HepG2 (cell line): ENCODE measurements around the gene KATNBL1. TPM values are rescaled to one million over a fixed set of nuclear protein-coding genes. Genes with fewer than 3 reads are reported as not detected.

Experiments
- ELK4 ChIP-seq: sonication (generic); formaldehyde crosslinking; IDR thresholded peaks from 2 replicates; pipeline ENCODE4 v1.9.0; 2021; ENCODE audit warnings: missing genetic modification reagents, borderline replicate concordance
- GTF3A ChIP-seq: sonication (generic); formaldehyde crosslinking; conservative IDR thresholded peaks from 2 replicates; pipeline ENCODE4 v1.4.0; 2020; ENCODE audit warnings: mild to moderate bottlenecking, missing genetic modification reagents
- JDP2 ChIP-seq: sonication (generic); formaldehyde crosslinking; IDR thresholded peaks from 2 replicates; pipeline ENCODE4 v1.8.1; 2022; ENCODE audit warnings: missing genetic modification reagents, borderline replicate concordance
- KMT2A ChIP-seq: sonication (generic); formaldehyde crosslinking; IDR thresholded peaks from 2 replicates; pipeline ENCODE4 v1.4.0; 2020; ENCODE audit warnings: missing genetic modification reagents
- MEF2D ChIP-seq: sonication (generic); formaldehyde crosslinking; IDR thresholded peaks from 2 replicates; pipeline ENCODE4 v1.5.1; 2020; ENCODE audit warnings: mild to moderate bottlenecking, missing genetic modification reagents
- MLX ChIP-seq: IDR thresholded peaks from 2 replicates; pipeline ENCODE4 v1.6.1; 2016
- MLXIP ChIP-seq: sonication (generic); formaldehyde crosslinking; IDR thresholded peaks from 2 replicates; pipeline ENCODE4 v1.9.0; 2021; ENCODE audit warnings: missing genetic modification reagents, borderline replicate concordance
- SMC3 ChIP-seq: IDR thresholded peaks from 2 replicates; pipeline ENCODE4 v1.6.1; 2011; ENCODE audit warnings: low read length, improper control_type of control experiment
- SOX13 ChIP-seq, 3 experiments: fragments of 450-650 bp in 1 of 3; sonication (generic) in 1 of 3; formaldehyde crosslinking in 1 of 3; IDR thresholded peaks in 2 of 3; conservative IDR thresholded peaks in 1 of 3; 2 replicates each; pipeline versions ENCODE4 v1.5.0 to v1.6.1; 2016 to 2020; ENCODE audit warnings: antibody characterized with exemption in 1 of 3, mild to moderate bottlenecking in 1 of 3, missing compliant biosample characterization in 1 of 3, missing genetic modification reagents in 1 of 3, moderate library complexity in 1 of 3
- ZFP37 ChIP-seq: sonication (generic); formaldehyde crosslinking; IDR thresholded peaks from 2 replicates; pipeline ENCODE4 v1.4.0; 2020; ENCODE audit warnings: missing genetic modification reagents, borderline replicate concordance
- ZFYVE20 ChIP-seq: sonication (generic); formaldehyde crosslinking; IDR thresholded peaks from 2 replicates; pipeline ENCODE4 v1.8.0; 2023; ENCODE audit warnings: low read depth, mild to moderate bottlenecking, moderate library complexity, missing genetic modification reagents, borderline replicate concordance
- ZNF235 ChIP-seq: sonication (generic); formaldehyde crosslinking; IDR thresholded peaks from 2 replicates; pipeline ENCODE4 v1.8.1; 2023; ENCODE audit warnings: mild to moderate bottlenecking, missing genetic modification reagents, borderline replicate concordance
- ZNF891 ChIP-seq: sonication (generic); formaldehyde crosslinking; IDR thresholded peaks from 2 replicates; pipeline ENCODE4 v1.5.0; 2020; ENCODE audit warnings: mild to moderate bottlenecking, missing genetic modification reagents
- polyA plus RNA-seq, 8 experiments: library from polyadenylated mRNA; depleted of rRNA in 3 of 8; stranded (reverse) in 7 of 8; unstranded in 1 of 8; fragments of >200 nt; fragmentation: Illumina TruSeq in 4 of 8; extraction: Trizol in 4 of 8; gene quantifications; 2 replicates each; pipeline versions ENCODE4 v1.2.1 to v1.2.3, GENCODE V29; 2011 to 2016; ENCODE audit warnings: low read depth in 4 of 8, missing spikeins in 1 of 8, mixed read lengths in 1 of 8; ENCODE audit not compliant: insufficient read depth in 1 of 8
- total RNA-seq, 5 experiments: library from RNA; depleted of rRNA; stranded (reverse); fragments of >200 nt; fragmentation: Illumina TruSeq; extraction: Trizol; gene quantifications; 2 replicates each; pipeline ENCODE4 v1.2.3, GENCODE V29; 2016; ENCODE audit warnings: low read depth in 1 of 5
- TF ChIP-seq, protein P1 (sequence below): IDR thresholded peaks from 2 replicates; pipeline ENCODE4 v1.6.1; 2016; ENCODE audit warnings: control low read depth

KATNBL1 gene
- total and polyA plus RNA-seq, 2 of the 13 experiments (the other 11 are each of a cell fraction or from before 2014, with no cell fraction given) = 23.4 to 42.8 TPM

DNA sequence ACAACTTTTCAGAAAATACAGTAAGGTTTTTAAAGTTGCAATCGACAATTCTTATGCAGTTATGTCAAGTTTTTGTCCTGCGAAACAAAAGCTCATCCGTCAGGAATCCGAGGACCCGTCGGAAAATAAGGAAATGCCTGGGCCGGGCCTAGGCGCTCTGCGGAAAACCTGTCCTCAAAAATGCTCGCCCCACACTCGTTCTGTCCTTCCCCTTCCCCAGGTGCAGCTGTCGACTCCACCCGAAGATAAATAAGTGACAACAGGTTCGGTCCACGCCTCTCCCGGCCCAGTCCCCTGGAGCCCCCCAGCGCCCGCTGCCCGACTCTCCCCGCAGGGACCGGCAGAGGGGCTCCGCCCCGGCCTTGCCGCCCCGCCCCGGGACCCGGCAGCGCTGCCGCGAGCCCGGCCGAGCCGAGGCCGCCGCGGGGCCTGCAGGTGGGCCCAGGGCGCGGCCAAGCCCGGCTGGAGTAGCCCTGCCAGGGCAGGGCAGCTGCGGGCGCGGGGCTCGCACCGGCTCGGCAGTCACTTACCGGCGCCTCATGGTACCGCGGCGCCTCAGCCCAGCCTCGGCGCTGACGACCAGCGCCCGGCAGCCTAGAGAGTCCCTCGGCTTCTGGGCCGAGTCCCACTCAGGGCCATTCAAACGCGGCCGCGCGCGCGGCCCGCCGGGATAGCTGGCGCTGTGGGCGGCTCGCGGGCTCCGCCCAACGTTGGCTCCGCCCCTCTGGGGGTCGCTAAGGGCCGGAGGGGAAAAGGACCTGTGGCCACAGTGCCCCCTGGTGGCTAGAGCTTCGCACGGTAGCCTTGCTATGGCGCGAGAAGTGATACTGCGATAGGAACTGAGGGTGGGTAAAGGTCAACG is at the start of gene KATNBL1 (continued):
- TF ChIP-seq ELK4 (CRISPR knock-in tag) (no peak), MLXIP (CRISPR knock-in tag) (no peak), SMC3 (peak; percentile 78), JDP2 (no peak), MLX (CRISPR knock-in tag) (no peak), SOX13 (IDR thresholded peaks at IDR 0.05) (no peak), SOX13 (CRISPR knock-in tag; conservative IDR thresholded peaks at IDR 0.05 in 1 of 2, IDR thresholded peaks at IDR 0.05 in 1 of 2) (peak in 1 of 2 experiments; percentile 43; a peak in 1 of 4 replicates), ZFYVE20 (no peak), ZFP37 (CRISPR knock-in tag) (no peak), ZNF235 (CRISPR knock-in tag) (no peak), GTF3A (CRISPR knock-in tag) (no peak), MEF2D (CRISPR knock-in tag) (no peak), KMT2A (CRISPR knock-in tag) (no peak; the same call in 1 of the 2 replicates), ZNF891 (CRISPR knock-in tag) (peak; percentile 83; the same call in 1 of the 2 replicates)
- TF ChIP-seq, protein P1, sequence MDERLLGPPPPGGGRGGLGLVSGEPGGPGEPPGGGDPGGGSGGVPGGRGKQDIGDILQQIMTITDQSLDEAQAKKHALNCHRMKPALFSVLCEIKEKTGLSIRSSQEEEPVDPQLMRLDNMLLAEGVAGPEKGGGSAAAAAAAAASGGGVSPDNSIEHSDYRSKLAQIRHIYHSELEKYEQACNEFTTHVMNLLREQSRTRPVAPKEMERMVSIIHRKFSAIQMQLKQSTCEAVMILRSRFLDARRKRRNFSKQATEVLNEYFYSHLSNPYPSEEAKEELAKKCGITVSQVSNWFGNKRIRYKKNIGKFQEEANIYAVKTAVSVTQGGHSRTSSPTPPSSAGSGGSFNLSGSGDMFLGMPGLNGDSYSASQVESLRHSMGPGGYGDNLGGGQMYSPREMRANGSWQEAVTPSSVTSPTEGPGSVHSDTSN = no peak
